ENCODE measurements around the gene ELMOD1.

The ELMOD1 gene

DNA sequence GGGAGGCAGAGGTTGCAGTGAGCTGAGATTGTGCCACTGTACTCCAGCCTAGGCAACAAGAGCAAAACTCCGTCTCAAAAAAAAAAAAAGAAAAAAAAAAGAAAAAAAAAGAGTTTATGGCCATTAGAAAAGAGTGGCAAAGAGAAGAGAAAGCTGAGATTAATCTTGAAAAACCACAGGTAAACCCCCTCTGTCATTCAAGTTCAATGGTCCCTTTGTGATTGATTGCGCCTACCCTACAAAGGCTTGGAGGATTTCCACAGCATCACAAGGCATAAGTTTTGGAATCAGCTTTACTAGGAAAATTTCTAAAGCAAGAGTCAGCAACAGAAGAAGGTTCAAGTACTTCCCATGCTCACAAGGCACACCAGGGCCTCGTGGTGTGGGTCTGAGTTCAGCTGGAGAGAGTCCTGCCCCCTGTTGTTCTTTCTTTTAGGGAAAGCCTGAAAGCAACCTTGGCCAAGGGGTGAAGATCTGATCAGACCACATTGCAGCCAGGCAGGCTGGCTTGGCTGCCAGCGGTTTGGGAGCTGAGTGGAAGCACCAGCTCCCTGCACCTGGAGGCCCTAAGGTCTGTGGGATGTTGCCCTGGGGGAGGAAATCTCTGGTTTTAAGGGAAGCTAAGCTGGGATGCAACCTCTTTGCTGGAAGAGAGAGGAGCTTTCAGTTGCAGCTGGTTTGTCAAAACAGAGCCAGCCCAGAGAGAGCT, 79.1 kb downstream of the ELMOD1 start:
- no peak for TF ChIP-seq SIN3A (IDR thresholded peaks at IDR 0.05; ENCODE audit: borderline replicate concordance, insufficient read depth, low read length)
- TF ChIP-seq POLR2AphosphoS5 (IDR thresholded peaks at IDR 0.05; ENCODE audit: low read depth, low read length), result no peak
- TF ChIP-seq TAF1 (IDR thresholded peaks at IDR 0.05; ENCODE audit: borderline replicate concordance, insufficient read depth, low read length), result no peak
- TF ChIP-seq, protein P1, sequence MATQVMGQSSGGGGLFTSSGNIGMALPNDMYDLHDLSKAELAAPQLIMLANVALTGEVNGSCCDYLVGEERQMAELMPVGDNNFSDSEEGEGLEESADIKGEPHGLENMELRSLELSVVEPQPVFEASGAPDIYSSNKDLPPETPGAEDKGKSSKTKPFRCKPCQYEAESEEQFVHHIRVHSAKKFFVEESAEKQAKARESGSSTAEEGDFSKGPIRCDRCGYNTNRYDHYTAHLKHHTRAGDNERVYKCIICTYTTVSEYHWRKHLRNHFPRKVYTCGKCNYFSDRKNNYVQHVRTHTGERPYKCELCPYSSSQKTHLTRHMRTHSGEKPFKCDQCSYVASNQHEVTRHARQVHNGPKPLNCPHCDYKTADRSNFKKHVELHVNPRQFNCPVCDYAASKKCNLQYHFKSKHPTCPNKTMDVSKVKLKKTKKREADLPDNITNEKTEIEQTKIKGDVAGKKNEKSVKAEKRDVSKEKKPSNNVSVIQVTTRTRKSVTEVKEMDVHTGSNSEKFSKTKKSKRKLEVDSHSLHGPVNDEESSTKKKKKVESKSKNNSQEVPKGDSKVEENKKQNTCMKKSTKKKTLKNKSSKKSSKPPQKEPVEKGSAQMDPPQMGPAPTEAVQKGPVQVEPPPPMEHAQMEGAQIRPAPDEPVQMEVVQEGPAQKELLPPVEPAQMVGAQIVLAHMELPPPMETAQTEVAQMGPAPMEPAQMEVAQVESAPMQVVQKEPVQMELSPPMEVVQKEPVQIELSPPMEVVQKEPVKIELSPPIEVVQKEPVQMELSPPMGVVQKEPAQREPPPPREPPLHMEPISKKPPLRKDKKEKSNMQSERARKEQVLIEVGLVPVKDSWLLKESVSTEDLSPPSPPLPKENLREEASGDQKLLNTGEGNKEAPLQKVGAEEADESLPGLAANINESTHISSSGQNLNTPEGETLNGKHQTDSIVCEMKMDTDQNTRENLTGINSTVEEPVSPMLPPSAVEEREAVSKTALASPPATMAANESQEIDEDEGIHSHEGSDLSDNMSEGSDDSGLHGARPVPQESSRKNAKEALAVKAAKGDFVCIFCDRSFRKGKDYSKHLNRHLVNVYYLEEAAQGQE (IDR thresholded peaks at IDR 0.05; ENCODE audit: insufficient read depth in 1 of 2, low read depth in 2 of 2, low read length in 2 of 2), result no peak
- no peak for TF ChIP-seq FOXP2 (optimal IDR thresholded peaks at IDR 0.05; ENCODE audit: borderline replicate concordance, extremely low read depth, extremely low read length, insufficient read depth)

DNA sequence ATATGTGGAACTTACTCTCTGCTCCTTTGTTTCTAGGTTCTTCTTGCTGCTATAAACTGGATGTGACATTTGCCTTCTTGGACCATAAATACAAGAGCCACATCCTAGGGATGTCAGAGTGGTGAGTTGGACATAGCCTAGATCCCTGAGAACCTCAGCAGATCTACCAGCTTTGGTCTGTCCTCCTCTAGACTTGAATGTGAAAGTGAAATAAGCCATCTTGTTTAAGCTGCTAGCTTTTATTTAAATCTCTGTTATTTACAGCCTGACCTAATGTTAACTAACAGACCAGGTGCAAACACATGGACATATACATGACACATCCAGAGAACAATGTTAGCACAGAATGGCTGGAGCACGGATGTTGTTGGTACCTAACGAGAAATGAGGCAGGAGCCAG, 85.0 kb downstream of the ELMOD1 start:
- TF ChIP-seq FOXP2 (optimal IDR thresholded peaks at IDR 0.05; ENCODE audit: borderline replicate concordance, extremely low read depth, extremely low read length, insufficient read depth), result no peak
- TF ChIP-seq POLR2AphosphoS5 (IDR thresholded peaks at IDR 0.05; ENCODE audit: low read depth, low read length), result no peak
- no peak for TF ChIP-seq SIN3A (IDR thresholded peaks at IDR 0.05; ENCODE audit: borderline replicate concordance, insufficient read depth, low read length)
- TF ChIP-seq, protein P1 (IDR thresholded peaks at IDR 0.05; ENCODE audit: insufficient read depth in 1 of 2, low read depth in 2 of 2, low read length in 2 of 2), result no peak
- no peak for TF ChIP-seq TAF1 (IDR thresholded peaks at IDR 0.05; ENCODE audit: borderline replicate concordance, insufficient read depth, low read length)

DNA sequence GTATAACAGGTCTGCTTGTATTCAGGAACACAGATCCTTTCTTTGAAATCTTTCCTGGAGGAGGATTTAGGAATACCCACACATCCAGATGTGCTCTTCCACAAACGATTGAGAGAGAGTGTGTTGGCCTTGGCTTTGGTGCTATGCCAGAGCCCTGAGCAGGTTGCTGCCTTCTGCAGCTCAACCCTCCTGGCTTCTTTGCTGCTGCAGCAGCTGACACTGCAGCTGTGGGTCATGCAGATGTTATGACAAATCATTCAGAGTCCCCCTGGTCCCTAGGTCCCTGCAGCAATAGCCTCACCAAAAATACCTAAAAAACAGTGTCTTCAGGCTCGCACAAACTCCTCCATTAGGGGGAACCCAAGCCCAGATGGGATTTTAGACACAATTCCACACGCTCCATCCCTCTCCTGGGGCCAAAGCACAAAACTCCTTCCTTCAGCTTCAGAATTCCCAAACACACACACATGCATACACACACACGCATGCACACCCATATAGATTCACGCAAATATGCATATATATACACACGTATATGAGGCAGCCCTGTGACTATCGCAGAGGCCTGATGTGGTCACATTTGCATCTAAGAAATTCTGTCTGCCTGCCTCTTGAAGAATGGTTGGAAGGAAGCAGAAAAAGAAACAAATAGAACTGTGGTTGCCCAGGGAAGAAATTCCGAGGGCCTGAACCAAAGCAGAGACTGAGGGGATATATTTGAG, 85.5 kb downstream of the ELMOD1 start:
- no peak for TF ChIP-seq SIN3A (IDR thresholded peaks at IDR 0.05; ENCODE audit: borderline replicate concordance, insufficient read depth, low read length)
- TF ChIP-seq POLR2AphosphoS5 (IDR thresholded peaks at IDR 0.05; ENCODE audit: low read depth, low read length), result no peak
- TF ChIP-seq, protein P1 (IDR thresholded peaks at IDR 0.05; ENCODE audit: insufficient read depth in 1 of 2, low read depth in 2 of 2, low read length in 2 of 2), result no peak
- TF ChIP-seq FOXP2 (optimal IDR thresholded peaks at IDR 0.05; ENCODE audit: borderline replicate concordance, extremely low read depth, extremely low read length, insufficient read depth), result no peak
- no peak for TF ChIP-seq TAF1 (IDR thresholded peaks at IDR 0.05; ENCODE audit: borderline replicate concordance, insufficient read depth, low read length)

DNA sequence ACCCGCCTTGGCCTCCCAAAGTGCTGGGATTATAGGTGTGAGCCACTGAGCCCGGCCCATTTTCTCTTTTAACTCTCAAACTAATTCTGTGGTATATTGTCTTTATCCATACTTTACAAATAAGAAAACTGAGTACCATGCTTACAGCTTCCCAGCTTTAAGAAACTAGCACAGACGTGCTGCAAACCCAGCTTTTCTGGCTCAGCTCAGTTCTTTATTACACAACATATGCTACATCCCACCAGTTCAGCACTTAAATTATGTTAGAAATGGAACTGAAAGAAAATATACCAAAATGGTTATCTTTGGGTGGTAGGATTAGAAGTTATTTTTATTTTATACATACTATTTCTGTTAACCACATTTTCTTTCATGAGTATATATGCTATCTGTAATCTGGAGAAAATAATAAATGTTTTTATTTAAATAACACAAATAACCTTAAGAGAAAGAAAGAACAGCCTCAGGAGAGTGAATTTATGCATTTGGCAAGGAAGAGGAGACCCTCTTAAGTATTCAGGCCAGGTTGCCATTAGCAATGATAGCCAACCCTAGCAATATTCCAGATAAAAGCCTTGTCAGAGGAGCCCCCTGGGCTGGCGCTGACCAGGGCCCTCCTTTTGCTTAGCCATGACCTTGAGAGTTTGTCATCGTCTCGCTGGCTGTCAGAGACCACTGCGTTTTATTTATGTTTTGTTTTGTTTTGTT, 87.1 kb downstream of the ELMOD1 start:
- TF ChIP-seq FOXP2 (optimal IDR thresholded peaks at IDR 0.05; ENCODE audit: borderline replicate concordance, extremely low read depth, extremely low read length, insufficient read depth) (no peak), SIN3A (IDR thresholded peaks at IDR 0.05; ENCODE audit: borderline replicate concordance, insufficient read depth, low read length) (no peak), POLR2AphosphoS5 (IDR thresholded peaks at IDR 0.05; ENCODE audit: low read depth, low read length) (no peak), TAF1 (IDR thresholded peaks at IDR 0.05; ENCODE audit: borderline replicate concordance, insufficient read depth, low read length) (no peak)
- TF ChIP-seq, protein P1 (IDR thresholded peaks at IDR 0.05; ENCODE audit: insufficient read depth in 1 of 2, low read depth in 2 of 2, low read length in 2 of 2), result no peak
